Midbrain (tissue), 1 donor: ENCODE results near the gene UBE2S.
"Not testable (repeated sequence)": the region's sequence is repeated elsewhere in the genome, so short reads cannot be mapped to it uniquely, and the experiment has no call there.

Experiments used
- DNase-seq: peaks from one replicate; lab custom pipeline; 2025; lab: John Stamatoyannopoulos, UW

UBE2S gene

DNA sequence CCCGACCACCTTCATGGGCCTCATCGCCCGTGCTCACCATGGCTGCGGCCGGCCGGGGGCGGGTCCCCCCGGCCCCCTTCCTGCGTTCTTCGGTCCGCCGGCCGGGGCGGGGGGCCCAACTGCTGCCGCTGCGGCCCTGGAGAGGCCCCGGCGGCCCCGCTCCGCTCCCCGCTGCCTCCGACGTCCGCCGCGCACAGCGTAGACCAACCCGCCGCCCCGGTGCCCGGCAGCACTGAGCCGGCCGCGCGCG, at the start of gene UBE2S:
Gene UBE2S, minus strand, starts transcription at position 239 of the 250 bp plus-strand sequence. Its CDS starts 199 bp downstream, at position 40.
- not testable (repeated sequence) for DNase-seq

DNA sequence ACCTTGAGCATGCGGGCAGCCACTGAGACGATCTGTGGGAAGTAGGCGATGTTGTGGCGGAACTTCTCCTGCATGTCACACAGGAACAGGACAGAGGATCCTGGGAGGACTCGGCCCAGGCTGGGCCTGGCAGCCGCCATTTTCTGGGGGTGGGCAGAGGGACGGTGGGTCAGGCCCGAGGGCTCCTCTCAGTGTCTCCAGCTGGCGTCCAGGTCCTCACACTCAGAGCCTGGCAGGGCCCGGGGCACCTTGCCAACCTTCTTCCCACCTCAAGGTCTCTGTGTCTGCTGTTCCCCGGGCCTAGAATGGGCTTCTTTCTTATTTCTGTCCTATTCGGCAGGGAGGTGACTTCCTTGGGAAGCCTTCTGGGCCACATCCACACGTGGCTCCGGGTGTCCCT, 48.8 kb upstream of the UBE2S start:
- no peak for DNase-seq

GRCh38 chr19:55455576-55456235, 48.1 kb upstream of the UBE2S start:
- no peak for DNase-seq

DNA sequence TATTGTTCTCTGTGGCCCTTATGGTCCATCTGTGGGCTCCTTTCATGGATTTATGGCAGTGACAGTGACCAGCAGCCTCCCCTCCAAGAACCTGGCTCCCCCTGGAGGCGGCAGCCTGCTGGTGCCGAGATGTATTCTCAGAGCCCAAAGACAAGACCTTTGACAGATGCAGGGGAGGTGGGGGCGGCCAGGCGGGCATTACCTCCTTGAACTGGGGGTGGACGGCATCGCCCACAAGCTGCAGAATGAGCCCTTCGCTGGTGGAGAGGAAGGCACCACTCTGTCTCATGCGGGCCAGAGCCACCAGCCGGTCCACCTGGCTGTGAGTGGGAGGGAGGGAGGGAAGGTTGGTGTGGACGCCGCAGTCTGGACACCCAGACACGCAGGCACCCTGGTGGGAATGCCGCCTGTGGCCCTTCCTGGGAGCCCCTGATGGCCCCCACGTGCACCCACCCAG, 47.2 kb upstream of the UBE2S start:
- peak; percentile 40 for DNase-seq

DNA sequence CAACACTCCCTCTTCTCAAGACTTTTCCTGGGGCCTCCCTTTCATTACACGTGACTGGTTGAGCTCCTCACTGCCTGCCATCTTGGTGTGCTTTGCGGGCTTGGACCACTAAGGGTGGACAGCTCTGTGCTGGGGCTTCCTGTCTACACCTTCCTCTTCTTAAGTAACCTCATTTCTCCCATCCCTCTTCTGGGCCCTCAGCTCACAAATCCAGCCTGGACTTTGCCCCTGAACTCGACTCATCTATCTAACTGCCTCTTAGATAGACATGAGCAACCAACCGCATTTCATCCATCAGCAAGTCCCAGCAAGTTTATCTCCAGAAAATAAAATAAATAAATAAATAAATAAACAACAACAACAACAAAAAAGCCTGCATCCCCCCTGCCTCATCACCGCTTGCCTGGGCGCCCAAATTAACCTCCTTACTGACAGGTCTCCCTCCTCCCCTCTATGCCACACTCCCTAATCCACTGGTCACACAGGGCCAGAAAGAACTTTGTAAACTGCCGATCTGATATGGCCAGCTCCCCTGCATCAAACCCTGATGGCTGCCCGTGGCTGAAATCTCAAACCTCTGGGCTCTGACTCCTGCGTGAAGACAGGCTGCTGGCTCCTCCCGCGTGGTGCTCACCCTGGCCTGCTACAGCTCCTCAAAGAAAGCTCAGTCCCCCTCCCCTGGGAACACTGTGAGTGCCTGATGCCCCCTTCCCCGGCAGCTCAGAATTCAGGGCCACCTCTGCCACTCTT, 46.1 kb upstream of the UBE2S start:
- DNase-seq: no peak

DNA sequence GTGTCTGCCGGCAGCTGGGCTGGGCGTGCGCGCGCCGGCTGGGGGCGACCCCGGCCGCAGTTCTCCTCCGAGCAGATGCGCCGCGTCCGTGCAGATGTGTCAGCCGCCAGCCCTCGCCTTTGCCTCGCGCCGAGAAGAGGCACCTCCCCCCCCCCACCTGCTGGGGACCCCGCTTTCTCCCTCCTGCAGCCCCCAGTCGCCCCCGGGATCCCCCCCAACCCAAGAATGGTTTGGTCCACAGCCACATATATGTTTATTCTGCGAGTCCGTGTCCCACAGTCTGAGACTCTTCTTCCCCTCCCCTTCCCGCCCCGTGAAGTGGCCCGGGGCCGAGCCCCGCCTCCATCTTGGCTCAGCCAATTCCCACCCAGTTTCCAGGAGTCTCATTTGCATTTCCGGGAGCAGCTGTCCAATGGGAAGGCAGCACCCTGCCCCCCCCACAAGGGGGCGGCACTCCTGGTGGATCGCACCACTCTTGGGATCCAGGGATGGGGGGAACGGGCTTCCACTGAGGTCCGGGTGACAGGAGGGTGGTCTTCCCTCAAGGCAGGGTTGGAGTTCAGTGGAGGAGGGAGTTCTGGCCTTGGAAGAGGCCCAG, 45.3 kb upstream of the UBE2S start:
- DNase-seq: peak; percentile 96

GRCh38 chr19:55451965-55452748, 44.6 kb upstream of the UBE2S start:
- peak; percentile 34 for DNase-seq

GRCh38 chr19:55451163-55451964, 43.8 kb upstream of the UBE2S start:
- no peak for DNase-seq

DNA sequence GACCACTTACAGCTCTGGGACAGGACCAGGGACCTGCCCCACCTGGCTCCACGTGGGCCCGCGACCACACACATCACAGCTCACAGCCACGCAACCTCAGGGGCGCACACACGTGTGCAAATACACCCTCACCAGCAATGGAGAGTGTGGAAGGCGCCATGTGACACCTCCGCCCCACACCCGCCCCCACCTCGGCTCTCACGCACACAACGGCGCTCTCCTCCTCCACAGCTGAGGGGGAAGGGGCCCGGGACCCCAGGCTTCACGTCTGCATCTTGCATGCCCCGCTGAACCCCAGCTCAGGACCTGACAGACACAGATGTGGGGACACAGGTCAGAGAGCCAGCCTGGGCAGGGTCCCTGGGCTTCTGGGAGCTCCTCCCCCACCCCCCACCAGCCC, 41.9 kb upstream of the UBE2S start:
- DNase-seq: no peak

DNA sequence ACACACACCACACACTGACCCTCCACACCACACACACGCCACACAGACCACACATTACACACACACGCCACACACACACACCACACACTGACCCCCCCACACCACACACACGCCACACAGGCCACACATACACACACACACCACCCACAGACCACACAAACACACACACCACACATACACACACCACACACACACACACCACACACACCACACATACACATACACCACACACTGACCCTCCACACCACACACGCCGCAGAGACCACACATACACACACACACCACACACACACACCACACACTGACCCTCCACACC, 40.5 kb upstream of the UBE2S start:
- DNase-seq: not testable (repeated sequence)

DNA sequence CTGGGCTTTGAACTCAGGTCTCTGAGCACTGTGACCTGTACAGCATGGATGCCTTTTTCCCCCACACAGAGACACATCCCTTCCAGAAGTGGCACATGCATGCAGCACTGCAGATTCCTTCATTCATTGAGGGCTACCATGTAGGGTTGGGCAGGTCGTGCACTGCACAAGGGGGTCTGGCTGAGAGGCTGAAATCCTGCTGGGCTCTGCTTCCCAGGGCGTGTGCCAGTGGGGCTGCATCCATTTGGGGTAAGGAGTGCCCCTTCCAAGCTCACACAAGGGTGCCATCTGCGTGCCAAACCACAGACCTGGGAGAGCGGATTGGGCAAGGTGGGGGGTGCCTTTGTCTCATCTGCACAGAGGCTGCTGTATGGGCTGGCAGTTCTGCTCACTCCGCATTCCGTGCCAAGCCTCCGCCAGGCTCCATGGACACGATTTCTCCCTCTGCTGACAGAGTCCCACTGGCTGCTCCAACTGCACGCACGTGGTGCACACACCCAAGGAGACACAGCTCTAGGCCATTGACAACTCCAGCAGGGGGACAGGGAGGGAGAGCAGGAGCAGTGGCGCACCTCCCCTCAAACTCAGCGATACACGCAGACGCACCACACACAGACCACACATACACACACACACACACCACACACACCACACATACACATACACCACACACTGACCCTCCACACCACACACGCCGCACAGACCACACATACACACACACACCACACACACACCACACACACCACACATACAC, 40.0 kb upstream of the UBE2S start:
- peak; percentile 44 for DNase-seq

GRCh38 chr19:55446060-55446459, 38.5 kb upstream of the UBE2S start:
- no peak for DNase-seq

DNA sequence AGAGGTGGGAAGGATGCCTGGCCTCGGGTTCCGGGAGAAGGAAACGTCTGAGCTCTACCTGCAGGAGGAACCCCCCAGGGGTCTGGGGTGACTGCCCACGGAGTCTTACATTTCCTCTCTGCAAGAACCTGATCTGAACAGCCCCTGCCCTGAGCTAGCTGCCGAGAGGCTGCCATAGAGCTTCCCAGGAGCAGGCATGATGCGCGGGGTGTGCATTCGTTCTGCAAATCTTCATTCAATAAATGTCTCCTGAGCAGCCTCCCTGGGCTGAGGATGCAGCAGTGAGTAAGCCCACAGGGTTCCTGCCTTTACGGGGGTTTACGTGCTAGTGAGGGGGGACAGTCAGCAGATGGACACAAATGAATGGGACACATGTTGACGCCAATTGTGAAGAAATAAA, 37.1 kb upstream of the UBE2S start:
- no peak for DNase-seq

GRCh38 chr19:55443824-55444480, 36.4 kb upstream of the UBE2S start:
- DNase-seq: no peak

- peak; percentile 63 for DNase-seq
These were observed 35.6 kb upstream of the UBE2S start, which contains the start of gene SHISA7 for GRCh38 chr19:55443045-55443823. SHISA7 (minus strand) TSS chr19:55443300; CDS start chr19:55442863, 437 bp downstream.

DNA sequence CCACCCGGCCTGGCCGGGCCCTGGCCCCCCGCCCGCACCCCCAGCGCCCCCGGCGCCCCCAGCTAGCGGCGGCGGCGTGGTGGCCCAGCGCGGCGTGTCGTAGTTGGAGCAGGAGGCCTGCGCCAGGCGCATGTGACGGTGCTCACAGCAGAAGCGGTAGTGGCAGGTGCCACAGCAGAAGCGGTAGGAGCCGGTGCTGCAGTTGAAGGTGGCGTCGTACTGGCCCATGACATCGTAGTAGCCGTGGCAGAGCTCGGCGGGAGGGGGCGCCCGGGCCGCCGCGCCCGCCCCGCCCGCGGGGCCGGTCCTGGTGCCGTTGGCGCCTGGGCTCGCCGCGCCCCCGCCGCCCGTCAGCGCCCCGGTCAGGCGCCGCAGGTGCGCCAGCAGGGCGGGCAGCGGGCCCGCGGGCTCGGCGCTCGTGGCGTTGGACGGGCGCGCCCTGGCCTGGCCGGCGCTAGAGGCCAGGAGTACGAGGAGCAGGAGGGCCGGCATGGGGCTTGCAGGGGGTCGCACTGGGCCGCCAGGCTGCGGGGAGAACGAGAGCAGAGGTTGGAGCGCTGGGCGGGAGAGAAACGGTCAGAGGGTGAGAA, 34.9 kb upstream of the UBE2S start:
- DNase-seq: no peak

GRCh38 chr19:55441692-55442321, 34.2 kb upstream of the UBE2S start:
- no peak for DNase-seq

DNA sequence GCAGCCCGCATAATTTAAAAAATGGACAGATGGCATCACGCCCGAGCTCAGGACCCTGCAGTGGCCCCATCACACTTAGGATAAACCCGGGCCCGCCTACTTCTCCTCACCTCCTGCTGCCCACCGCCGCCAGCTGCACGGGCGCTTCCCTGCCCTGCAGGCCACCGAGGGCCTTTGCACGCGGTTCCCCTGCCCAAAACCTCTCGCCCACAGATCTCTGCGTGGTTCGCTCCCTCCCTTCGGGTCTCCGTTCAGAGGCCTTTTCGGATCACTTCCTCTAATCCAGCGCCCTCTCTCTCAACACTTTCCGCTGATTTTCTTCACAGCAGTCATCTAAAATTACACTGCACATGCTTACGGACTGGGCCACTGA, 33.7 kb upstream of the UBE2S start:
- DNase-seq: no peak
